Retinal pigment epithelial cell (primary cell): ENCODE measurements around the gene ILKAP.

Source experiments
- DNase-seq: peaks from one replicate; pipeline ENCODE4 v3.0.0-alpha.2; 2010; ENCODE audit warnings: low read depth
- H3K4me3 ChIP-seq: 2 replicates; pipeline ENCODE4 v1.5.1; 2011; ENCODE audit warnings: mild to moderate bottlenecking, low read length, control low read depth, moderate library complexity
- CTCF ChIP-seq: conservative IDR thresholded peaks from 2 replicates; pipeline ENCODE4 v1.5.1; 2011; ENCODE audit warnings: low read depth, low read length, control low read depth, inconsistent platforms

The ILKAP gene

GRCh38 chr2:238127165-238128060, 76.1 kb downstream of the ILKAP start:
- peak overlapping the region; percentile 42 for H3K4me3 ChIP-seq
- TF ChIP-seq CTCF: peak; percentile 32
- no peak for DNase-seq

DNA sequence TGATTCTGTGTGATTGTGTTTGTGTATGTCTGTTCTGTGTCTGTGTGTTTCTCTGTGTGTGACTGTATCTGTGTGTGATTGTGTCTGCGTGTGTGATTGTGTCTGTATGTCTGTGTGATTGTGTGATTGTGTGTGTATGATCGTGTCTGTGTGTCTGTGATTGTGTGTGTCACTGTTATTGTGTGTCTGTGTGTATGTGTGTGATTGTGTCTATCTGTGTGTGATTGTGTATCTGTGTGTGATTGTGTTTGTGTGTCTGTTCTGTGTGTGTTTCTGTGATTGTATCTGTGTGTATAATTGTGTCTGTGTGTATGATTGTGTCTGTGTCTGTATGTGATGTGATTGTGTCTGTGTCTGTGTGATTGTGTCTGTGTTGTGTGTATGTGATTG, 76.7 kb downstream of the ILKAP start:
- no peak for DNase-seq
- peak overlapping the region; percentile 42 for H3K4me3 ChIP-seq
- TF ChIP-seq CTCF: no peak

DNA sequence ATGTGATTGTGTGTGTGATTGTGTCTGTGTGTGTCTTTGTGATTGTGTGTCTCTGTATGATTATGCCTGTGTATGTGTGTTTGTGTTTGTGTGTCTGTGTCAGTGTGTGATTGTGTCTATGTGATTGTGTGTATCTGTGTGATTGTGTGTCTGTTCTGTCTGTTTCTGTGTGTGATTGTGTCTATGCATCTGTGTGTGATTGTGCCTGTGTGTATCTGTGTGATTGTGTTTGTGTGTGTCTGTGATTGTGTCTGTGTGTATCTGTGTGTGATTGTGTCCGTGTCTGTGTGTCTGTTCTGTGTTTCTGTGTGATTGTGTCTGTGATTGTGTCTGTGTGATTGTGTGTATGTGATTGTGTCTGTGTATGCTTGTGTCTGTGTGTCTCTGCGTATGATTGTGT, 77.2 kb downstream of the ILKAP start:
- no peak for TF ChIP-seq CTCF
- no peak for DNase-seq
- no peak overlapping the region for H3K4me3 ChIP-seq

DNA sequence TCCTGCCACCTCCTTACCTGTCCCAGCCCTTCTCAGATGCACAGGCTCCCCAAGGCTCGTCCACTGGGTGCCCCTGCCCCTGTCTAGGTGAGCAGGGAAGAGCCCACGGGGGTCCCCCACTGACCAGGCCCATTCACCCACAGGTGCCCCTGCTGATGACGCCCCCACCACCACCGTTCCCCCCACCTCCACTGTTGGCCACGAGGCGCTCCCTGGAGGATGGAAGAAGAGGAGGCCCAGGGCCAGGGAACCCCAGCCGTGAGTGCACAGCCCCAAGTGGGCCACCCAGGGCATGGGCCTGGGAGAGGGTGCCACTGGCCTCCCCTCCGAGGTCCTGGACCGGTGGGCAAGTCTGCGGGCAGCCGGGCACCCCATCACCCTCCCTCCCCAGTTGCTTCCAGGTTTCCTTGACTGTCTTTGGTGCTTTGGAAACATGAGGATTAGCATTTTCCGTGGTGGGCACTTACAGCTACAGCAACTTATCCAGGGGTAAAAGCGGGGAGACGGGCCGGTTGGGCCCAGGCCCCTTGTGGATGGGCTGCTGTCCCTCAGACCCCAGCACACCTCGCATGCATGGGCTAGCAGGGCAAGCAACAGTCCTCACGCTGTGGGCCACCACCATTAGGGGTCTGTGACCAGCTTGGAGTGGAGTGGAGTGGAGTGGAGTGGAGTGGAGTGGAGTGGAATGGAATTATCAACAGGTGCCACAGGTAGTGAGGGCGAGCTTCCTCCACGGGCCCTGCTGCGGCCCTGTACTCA, 78.2 kb downstream of the ILKAP start:
- no peak for TF ChIP-seq CTCF
- no peak overlapping the region for H3K4me3 ChIP-seq
- DNase-seq: no peak

DNA sequence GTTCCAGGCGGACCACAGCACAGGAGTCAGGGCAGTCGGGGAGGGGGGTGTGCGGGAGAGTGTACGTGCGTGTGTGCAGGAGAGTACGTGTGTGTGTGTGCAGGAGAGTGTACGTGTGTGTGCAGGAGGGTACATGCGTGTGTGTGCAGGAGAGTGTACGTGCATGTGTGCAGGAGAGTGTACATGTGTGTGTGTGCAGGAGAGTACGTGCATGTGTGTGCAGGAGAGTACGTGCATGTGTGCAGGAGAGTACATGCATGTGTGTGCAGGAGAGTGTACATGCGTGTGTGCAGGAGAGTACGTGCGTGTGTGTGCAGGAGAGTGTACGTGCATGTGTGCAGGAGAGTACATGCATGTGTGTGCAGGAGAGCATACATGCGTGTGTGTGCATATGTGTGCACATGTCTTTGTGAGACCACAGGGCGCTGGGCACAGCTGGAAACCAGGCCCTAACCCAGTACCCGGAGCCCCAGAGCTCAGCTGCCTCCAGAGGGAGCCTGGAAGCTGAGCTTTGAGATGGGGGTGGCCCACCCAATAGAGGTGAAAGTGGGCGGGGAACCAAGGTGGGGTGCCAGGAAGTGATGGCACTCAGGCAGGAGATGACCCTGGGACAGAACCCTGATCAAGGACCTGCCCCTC, 78.9 kb downstream of the ILKAP start:
- H3K4me3 ChIP-seq: no peak overlapping the region
- DNase-seq: no peak
- TF ChIP-seq CTCF: no peak

DNA sequence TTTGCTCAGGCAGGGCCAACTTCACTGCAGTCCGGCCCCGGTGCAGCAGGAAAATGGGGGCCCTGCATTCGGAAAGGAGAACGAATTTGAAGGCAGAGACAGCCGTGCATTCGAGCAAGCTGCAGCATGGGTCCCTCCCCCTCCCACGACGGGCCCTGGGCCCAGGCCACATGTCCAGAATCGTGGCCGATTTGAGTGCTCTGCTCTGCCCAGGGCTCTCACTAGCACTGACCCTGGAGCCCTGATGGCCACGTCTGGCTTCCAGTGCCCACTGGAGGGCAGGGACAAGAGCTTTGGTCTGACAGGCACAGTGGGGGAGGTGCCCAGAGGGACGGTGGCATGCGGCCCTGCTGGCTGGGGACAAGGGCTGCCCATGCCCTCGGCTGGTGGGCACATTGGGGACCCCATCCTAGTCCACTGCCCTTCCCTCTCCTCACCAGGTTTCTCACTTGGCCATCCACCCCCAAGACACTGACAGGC, 79.5 kb downstream of the ILKAP start:
- TF ChIP-seq CTCF: no peak
- DNase-seq: no peak
- no peak overlapping the region for H3K4me3 ChIP-seq
